GM12801 (cell line): ENCODE results near the gene PRKAA1.

Source experiments
- CTCF ChIP-seq: IDR thresholded peaks from one replicate; pipeline ENCODE4 v1.5.1; 2011; ENCODE audit warnings: control low read depth; ENCODE audit not compliant: insufficient read length; ENCODE audit errors: extremely low read depth

The PRKAA1 gene

GRCh38 chr5:40790947-40791593, 7.1 kb downstream of the PRKAA1 start:
- no peak for TF ChIP-seq CTCF

GRCh38 chr5:40787986-40788385, 10.2 kb downstream of the PRKAA1 start:
- no peak for TF ChIP-seq CTCF

DNA sequence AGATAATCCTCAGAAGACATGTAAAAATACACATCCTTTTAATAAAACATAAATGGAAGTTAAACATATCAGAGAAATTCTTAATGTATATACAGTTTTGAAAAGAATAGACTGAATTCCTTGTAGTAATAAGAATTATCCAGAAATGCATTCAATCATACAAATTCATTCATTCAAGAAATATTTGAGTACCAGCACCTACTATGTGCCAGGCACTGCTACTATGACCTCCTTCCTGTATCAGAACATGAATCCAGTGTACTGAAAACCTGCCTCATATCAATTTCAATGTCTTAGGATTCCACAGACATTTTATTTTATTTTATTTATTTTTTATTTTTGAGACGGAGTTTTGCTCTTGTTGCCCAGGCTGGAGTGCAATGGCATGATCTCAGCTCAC, 13.3 kb downstream of the PRKAA1 start:
- TF ChIP-seq CTCF = no peak

DNA sequence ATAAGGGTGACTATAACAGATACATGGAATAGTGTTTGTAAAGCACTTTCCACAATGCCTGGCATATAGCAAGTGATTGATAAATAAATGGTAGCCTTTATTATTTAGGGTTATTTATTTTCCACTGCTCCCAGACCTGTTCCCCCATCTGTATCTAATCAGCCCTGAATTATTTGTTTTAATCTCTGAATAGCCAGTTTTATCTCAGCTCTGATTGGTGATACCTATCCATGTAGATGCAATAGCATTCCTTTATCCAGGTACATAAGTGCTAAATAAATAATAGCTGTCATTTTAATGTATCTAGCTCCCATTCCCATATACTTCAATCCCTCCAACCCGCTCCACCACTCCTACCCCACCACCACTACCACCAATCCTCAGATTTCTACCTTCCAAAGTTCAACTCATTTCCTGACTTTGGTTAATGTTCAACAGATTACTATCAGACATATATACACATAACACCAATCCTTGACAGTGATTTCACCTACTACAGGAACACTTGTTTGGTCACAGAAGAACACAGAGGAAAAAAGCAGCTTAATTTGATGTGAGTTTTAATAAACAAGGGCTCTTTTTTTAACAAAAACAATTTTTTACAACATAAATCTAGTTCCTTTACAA, 14.0 kb downstream of the PRKAA1 start:
- no peak for TF ChIP-seq CTCF

DNA sequence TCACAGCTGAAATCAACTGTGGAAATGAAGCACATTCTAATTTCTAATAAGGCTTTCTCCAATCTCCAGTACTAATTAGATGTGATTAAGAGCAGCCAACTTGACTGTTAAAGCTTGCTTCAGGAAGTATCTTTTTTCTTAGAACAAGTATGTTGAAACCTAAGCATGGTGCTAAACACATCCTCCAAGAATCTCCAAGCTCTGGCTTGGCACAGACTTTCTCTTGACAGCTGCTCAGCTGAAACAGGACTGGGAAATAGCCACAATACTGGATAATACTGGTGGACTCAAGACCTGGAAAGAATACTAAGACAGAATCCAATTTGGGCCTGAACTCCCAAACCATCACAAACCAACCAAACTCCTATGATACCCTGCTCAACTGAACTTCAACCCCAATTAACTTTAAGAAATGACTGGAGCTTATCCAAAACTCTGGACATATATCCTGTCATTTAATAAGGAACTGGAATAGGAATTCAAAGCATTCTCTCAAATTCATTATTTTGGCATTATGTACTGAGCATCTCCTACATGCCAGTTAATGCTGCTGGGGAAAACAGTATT, 16.2 kb downstream of the PRKAA1 start:
- no peak for TF ChIP-seq CTCF

GRCh38 chr5:40780858-40781257, 17.3 kb downstream of the PRKAA1 start:
- no peak for TF ChIP-seq CTCF

- no peak for TF ChIP-seq CTCF
Measured at GRCh38 chr5:40780199-40780598, 18.0 kb downstream of the PRKAA1 start.
